Upper lobe of right lung (tissue), 1 donor: ENCODE results near the gene RMRP. TPM values are rescaled to one million over a fixed set of nuclear protein-coding genes. Genes with fewer than 3 reads are reported as not detected.

Source experiments
- ATAC-seq: fragments of 200-7000 bp; cut with Tn5 transposase; one replicate; pipeline ENCODE4 v1.9.1; 2020; ENCODE audit warnings: mild to moderate bottlenecking, moderate library complexity
- DNase-seq: peaks from one replicate; pipeline ENCODE4 v3.0.0-alpha.2; 2020
- H3K27ac ChIP-seq: fragments of 200-600 bp; one replicate; pipeline ENCODE4 v1.8.0; 2022
- H3K27me3 ChIP-seq: fragments of 200-600 bp; one replicate; pipeline ENCODE4 v1.8.0; 2022; ENCODE audit warnings: mild to moderate bottlenecking
- H3K36me3 ChIP-seq: fragments of 200-600 bp; one replicate; pipeline ENCODE4 v1.8.0; 2022
- H3K4me1 ChIP-seq: fragments of 200-600 bp; one replicate; pipeline ENCODE4 v1.8.0; 2022
- H3K4me3 ChIP-seq: fragments of 200-600 bp; one replicate; pipeline ENCODE4 v1.8.0; 2022; ENCODE audit warnings: mild to moderate bottlenecking
- H3K9me3 ChIP-seq: fragments of 200-600 bp; one replicate; pipeline ENCODE4 v1.8.0; 2022
- intact Hi-C: fragments of 100-400 bp; cut with DNase I; formaldehyde crosslinking; loops from one replicate; pipeline ENCODE4 v1.11.0; 2022
- total RNA-seq: library from RNA; stranded (reverse); fragmentation: NEBNext Ultra II Directional; extraction: Animal tissue kit (Norgen Biotek cat#: 25700); gene quantifications from one replicate; pipeline ENCODE4 v1.2.1, GENCODE V29; 2021
- TF ChIP-seq, protein P1 (sequence below): fragments of 200-600 bp; IDR thresholded peaks from one replicate; pipeline ENCODE4 v1.8.0; 2022; ENCODE audit warnings: antibody characterized with exemption
- donor health status: DM: no; HTN: yes; CAD: no; lungs with severe emphysema.

Gene RMRP
- total RNA-seq, 1 donor from 2014 or later = 30,828 TPM

GRCh38 chr9:35682051-35682450, 24.2 kb upstream of the RMRP start:
- H3K36me3 ChIP-seq = peaks cover 10% of the 10 kb centered on the region
- H3K27me3 ChIP-seq = no peaks in the 10 kb centered on the region
- DNase-seq (no peak), ATAC-seq (no peak)
- TF ChIP-seq, protein P1, sequence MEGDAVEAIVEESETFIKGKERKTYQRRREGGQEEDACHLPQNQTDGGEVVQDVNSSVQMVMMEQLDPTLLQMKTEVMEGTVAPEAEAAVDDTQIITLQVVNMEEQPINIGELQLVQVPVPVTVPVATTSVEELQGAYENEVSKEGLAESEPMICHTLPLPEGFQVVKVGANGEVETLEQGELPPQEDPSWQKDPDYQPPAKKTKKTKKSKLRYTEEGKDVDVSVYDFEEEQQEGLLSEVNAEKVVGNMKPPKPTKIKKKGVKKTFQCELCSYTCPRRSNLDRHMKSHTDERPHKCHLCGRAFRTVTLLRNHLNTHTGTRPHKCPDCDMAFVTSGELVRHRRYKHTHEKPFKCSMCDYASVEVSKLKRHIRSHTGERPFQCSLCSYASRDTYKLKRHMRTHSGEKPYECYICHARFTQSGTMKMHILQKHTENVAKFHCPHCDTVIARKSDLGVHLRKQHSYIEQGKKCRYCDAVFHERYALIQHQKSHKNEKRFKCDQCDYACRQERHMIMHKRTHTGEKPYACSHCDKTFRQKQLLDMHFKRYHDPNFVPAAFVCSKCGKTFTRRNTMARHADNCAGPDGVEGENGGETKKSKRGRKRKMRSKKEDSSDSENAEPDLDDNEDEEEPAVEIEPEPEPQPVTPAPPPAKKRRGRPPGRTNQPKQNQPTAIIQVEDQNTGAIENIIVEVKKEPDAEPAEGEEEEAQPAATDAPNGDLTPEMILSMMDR = no peak
- no peak overlapping the region for H3K27ac ChIP-seq
- H3K4me3 ChIP-seq = no peak overlapping the region
- intact Hi-C loops = no loop called here
- no peaks in the 10 kb centered on the region for H3K9me3 ChIP-seq
- H3K4me1 ChIP-seq = no peaks in the 10 kb centered on the region

DNA sequence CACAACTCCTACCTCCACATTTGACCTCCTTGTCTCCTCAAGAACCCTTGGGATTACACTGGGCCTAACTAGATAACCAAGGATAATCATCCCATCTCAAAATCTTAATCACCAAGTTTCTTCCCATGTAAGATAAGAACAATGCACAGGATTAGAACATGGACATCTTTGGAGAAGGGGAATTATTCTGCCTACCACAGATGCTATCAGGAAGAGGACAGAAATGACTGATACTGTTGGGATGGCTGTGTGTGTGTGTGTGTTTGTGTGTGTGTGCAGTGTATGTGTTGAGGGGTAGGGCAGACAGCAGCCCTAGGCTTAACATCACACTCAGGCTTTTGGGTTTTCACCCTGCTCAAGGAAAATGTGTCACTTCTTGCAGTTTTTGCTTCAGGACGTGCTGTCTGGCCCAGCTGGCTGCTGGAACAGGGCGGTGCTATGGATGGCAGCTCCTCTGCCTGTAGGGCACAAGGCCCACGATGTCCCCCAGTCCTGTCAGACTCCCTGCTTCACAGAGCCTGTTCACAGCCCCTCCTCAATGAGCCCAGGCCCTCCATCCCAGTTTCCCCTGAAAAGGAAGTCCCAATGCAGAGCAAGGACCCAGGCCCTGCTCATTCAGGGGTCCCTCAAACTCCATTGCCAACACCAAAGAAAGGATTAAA, 23.7 kb upstream of the RMRP start:
- intact Hi-C loops = no loop called here
- Histone ChIP-seq H3K27ac (no peak overlapping the region), H3K4me1 (no peaks in the 10 kb centered on the region), H3K27me3 (no peaks in the 10 kb centered on the region), H3K9me3 (no peaks in the 10 kb centered on the region), H3K36me3 (peaks cover 10% of the 10 kb centered on the region), H3K4me3 (no peak overlapping the region)
- TF ChIP-seq, protein P1 = no peak
- ATAC-seq = no peak
- no peak for DNase-seq

- H3K9me3 ChIP-seq = no peaks in the 10 kb centered on the region
- ATAC-seq = no peak
- peaks cover 10% of the 10 kb centered on the region for H3K36me3 ChIP-seq
- H3K4me1 ChIP-seq = peaks cover 8% of the 10 kb centered on the region
- H3K27ac ChIP-seq = no peak overlapping the region
- no peaks in the 10 kb centered on the region for H3K27me3 ChIP-seq
- no peak overlapping the region for H3K4me3 ChIP-seq
- DNase-seq = no peak
- intact Hi-C loops = no loop called here
- TF ChIP-seq, protein P1 = no peak
Measured at GRCh38 chr9:35680331-35681105, 22.7 kb upstream of the RMRP start.

DNA sequence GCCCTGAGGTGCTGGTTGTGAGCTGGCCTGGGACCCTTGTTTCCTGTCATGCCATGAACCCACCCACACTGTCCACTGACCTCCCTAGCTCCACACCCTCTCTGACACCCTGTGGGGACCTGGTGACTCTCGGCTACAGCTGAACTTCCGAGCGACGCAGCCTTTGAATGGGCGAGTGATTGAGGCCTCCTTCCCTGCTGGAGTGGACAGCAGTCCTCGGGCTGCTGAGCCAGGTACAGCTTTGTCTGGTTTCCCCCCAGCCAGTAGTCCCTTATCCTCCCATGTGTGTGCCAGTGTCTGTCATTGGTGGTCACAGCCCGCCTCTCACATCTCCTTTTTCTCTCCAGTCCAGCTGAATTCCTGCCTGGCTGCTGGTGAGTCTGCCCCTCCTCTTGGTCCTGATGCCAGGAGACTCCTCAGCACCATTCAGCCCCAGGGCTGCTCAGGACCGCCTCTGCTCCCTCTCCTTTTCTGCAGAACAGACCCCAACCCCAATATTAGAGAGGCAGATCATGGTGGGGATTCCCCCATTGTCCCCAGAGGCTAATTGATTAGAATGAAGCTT, 22.0 kb upstream of the RMRP start:
- Histone ChIP-seq H3K36me3 (peaks cover 5% of the 10 kb centered on the region), H3K4me3 (no peak overlapping the region), H3K27ac (no peak overlapping the region), H3K27me3 (no peaks in the 10 kb centered on the region), H3K9me3 (no peaks in the 10 kb centered on the region), H3K4me1 (peaks cover 8% of the 10 kb centered on the region)
- no peak for DNase-seq
- no peak for ATAC-seq
- TF ChIP-seq, protein P1 = no peak
- intact Hi-C loops = no loop called here

GRCh38 chr9:35679091-35679490, 21.3 kb upstream of the RMRP start:
- intact Hi-C loops = no loop called here
- Histone ChIP-seq H3K27ac (no peak overlapping the region), H3K4me3 (no peak overlapping the region), H3K27me3 (no peaks in the 10 kb centered on the region), H3K9me3 (no peaks in the 10 kb centered on the region), H3K36me3 (peaks cover 5% of the 10 kb centered on the region), H3K4me1 (peaks cover 8% of the 10 kb centered on the region)
- ATAC-seq (no peak), DNase-seq (no peak)
- TF ChIP-seq, protein P1 = no peak
